PC-9 (cell line): ENCODE results near the gene ANKZF1.

Source experiments
- CTCF ChIP-seq: fragments of 200-600 bp; sonication (generic); conservative IDR thresholded peaks from 2 replicates; pipeline ENCODE4 v1.6.1; 2017; ENCODE audit warnings: mixed run types, antibody characterized with exemption, mild to moderate bottlenecking, moderate library complexity
- EZH2 ChIP-seq: fragments of 200-600 bp; sonication (generic); IDR thresholded peaks from 2 replicates; pipeline ENCODE4 v1.8.0; 2017; ENCODE audit warnings: antibody characterized with exemption, low read depth

DNA sequence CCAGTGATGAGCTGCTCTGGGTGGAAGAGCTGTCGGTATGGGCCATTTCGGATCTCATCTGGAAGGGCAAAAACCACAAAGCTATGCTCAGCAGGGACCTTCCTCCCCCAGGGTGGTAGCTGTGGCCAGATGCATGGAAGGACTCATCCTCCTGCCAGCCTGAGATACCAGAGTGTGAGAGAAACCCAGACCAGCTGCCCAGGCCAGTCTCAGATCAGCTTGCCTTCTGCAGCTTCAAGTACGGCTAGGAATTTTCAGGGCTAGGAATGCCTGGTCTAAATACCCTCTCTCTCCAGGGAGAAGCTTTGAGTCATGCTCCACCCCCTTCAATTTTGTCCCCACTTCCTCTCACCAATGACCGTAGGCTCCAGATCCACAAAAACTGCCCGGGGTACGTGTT lies 22.1 kb downstream of the ANKZF1 start:
- TF ChIP-seq CTCF: no peak
- TF ChIP-seq EZH2: no peak
